HEK293 (cell line): ENCODE data around the gene CHRNA5.

Experiments
- CTCF ChIA-PET: fragments of 350-600 bp; formaldehyde crosslinking; extraction: SDS; loops from one replicate; lab custom pipeline; 2021; ENCODE audit warnings: antibody characterized with exemption; lab: Yijun Ruan, JAX
- POLR2A ChIA-PET: fragments of 300-600 bp; formaldehyde crosslinking; extraction: SDS; loops from one replicate; lab custom pipeline; 2020; ENCODE audit warnings: antibody characterized with exemption, inconsistent platforms; lab: Yijun Ruan, JAX
- H3K27ac ChIP-seq: fragments of 200-500 bp; sonication (Bioruptor generic); 2 replicates; pipeline ENCODE4 v1.5.1; 2014; ENCODE audit warnings: low read depth, low read length, control low read depth, inconsistent platforms; ENCODE audit errors: extremely low read depth
- H3K36me3 ChIP-seq, 2 experiments: fragments of 200-500 bp in 1 of 2; sonication (Bioruptor generic) in 1 of 2; 1 replicate in 1 of 2; 2 replicates in 1 of 2; pipeline ENCODE4 v1.5.1; 2014 to 2017; ENCODE audit warnings: inconsistent platforms in 2 of 2, low read length in 2 of 2; ENCODE audit not compliant: control insufficient read depth in 2 of 2, insufficient read depth in 1 of 2
- H3K4me1 ChIP-seq: fragments of 200-500 bp; sonication (Bioruptor generic); 2 replicates; pipeline ENCODE4 v1.5.1; 2014; ENCODE audit warnings: mild to moderate bottlenecking, low read length, inconsistent platforms; ENCODE audit not compliant: control insufficient read depth, insufficient read depth
- H3K4me3 ChIP-seq: 2 replicates; pipeline ENCODE4 v1.5.1; 2011; ENCODE audit warnings: low read depth, mild to moderate bottlenecking, control low read depth, low read length, moderate library complexity
- H3K9me3 ChIP-seq: fragments of 200-500 bp; sonication (Bioruptor generic); 2 replicates; pipeline ENCODE4 v1.5.1; 2014; ENCODE audit warnings: low read depth, low read length, inconsistent platforms; ENCODE audit not compliant: control insufficient read depth, insufficient read depth
- BCL6B ChIP-seq: fragments of 450-650 bp; formaldehyde crosslinking; IDR thresholded peaks from 2 replicates; pipeline ENCODE4 v1.5.1; 2017; ENCODE audit warnings: missing biosample characterization, missing genetic modification characterization
- PATZ1 ChIP-seq: fragments of 450-650 bp; formaldehyde crosslinking; IDR thresholded peaks from 2 replicates; pipeline ENCODE4 v1.5.1; 2016; ENCODE audit warnings: missing biosample characterization, missing genetic modification characterization
- PRDM1 ChIP-seq: fragments of 450-650 bp; formaldehyde crosslinking; IDR thresholded peaks from 2 replicates; pipeline ENCODE4; 2016; ENCODE audit warnings: missing biosample characterization, missing genetic modification characterization
- SALL2 ChIP-seq: fragments of 450-650 bp; formaldehyde crosslinking; IDR thresholded peaks from 2 replicates; pipeline ENCODE4 v1.5.0; 2017; ENCODE audit warnings: missing biosample characterization, mild to moderate bottlenecking, missing genetic modification characterization, borderline replicate concordance
- YY2 ChIP-seq: fragments of 450-650 bp; formaldehyde crosslinking; IDR thresholded peaks from 2 replicates; pipeline ENCODE4 v1.5.1; 2016; ENCODE audit warnings: missing biosample characterization, missing genetic modification characterization
- ZBTB17 ChIP-seq: fragments of 450-650 bp; formaldehyde crosslinking; IDR thresholded peaks from 2 replicates; pipeline ENCODE4 v1.5.1; 2016; ENCODE audit warnings: missing biosample characterization, missing genetic modification characterization
- ZBTB44 ChIP-seq: fragments of 450-650 bp; IDR thresholded peaks from 2 replicates; pipeline ENCODE4 v1.5.1; 2018; ENCODE audit warnings: missing biosample characterization, mild to moderate bottlenecking, missing genetic modification characterization
- ZBTB48 ChIP-seq: fragments of 450-650 bp; formaldehyde crosslinking; IDR thresholded peaks from 2 replicates; pipeline ENCODE4 v1.5.1; 2016; ENCODE audit warnings: missing biosample characterization, missing genetic modification characterization
- ZFP37 ChIP-seq: fragments of 450-650 bp; formaldehyde crosslinking; IDR thresholded peaks from 2 replicates; pipeline ENCODE4 v1.5.1; 2016; ENCODE audit warnings: missing biosample characterization, missing genetic modification characterization
- ZNF16 ChIP-seq: fragments of 450-650 bp; formaldehyde crosslinking; IDR thresholded peaks from 2 replicates; pipeline ENCODE4 v1.5.1; 2016; ENCODE audit warnings: low read depth, missing biosample characterization, missing genetic modification characterization
- ZNF169 ChIP-seq: fragments of 450-650 bp; formaldehyde crosslinking; IDR thresholded peaks from 2 replicates; pipeline ENCODE4 v1.5.1; 2016; ENCODE audit warnings: missing biosample characterization, missing genetic modification characterization
- ZNF248 ChIP-seq: fragments of 450-650 bp; formaldehyde crosslinking; IDR thresholded peaks from 2 replicates; pipeline ENCODE4 v1.5.1; 2017; ENCODE audit warnings: missing biosample characterization, missing genetic modification characterization
- ZNF335 ChIP-seq: fragments of 450-650 bp; formaldehyde crosslinking; conservative IDR thresholded peaks from 2 replicates; pipeline ENCODE4 v1.5.1; 2016; ENCODE audit warnings: missing biosample characterization, missing genetic modification characterization
- ZNF416 ChIP-seq: fragments of 450-650 bp; formaldehyde crosslinking; IDR thresholded peaks from 2 replicates; pipeline ENCODE4 v1.5.1; 2016; ENCODE audit warnings: missing biosample characterization, missing genetic modification characterization
- ZNF544 ChIP-seq: fragments of 450-650 bp; formaldehyde crosslinking; IDR thresholded peaks from 2 replicates; pipeline ENCODE4 v1.5.0; 2017; ENCODE audit warnings: missing biosample characterization, missing genetic modification characterization
- ZNF580 ChIP-seq: fragments of 450-650 bp; formaldehyde crosslinking; IDR thresholded peaks from 2 replicates; pipeline ENCODE4 v1.5.1; 2016; ENCODE audit warnings: missing biosample characterization, missing genetic modification characterization
- ZNF621 ChIP-seq: fragments of 450-650 bp; formaldehyde crosslinking; IDR thresholded peaks from 2 replicates; pipeline ENCODE4 v1.5.1; 2017; ENCODE audit warnings: missing biosample characterization, missing genetic modification characterization
- ZNF626 ChIP-seq: fragments of 450-650 bp; sonication (Bioruptor Pico); formaldehyde crosslinking; IDR thresholded peaks from 2 replicates; pipeline ENCODE4 v1.5.1; 2018; ENCODE audit warnings: missing biosample characterization, missing genetic modification characterization, inconsistent platforms
- ZNF670 ChIP-seq: fragments of 450-650 bp; formaldehyde crosslinking; IDR thresholded peaks from 2 replicates; pipeline ENCODE4 v1.5.1; 2016; ENCODE audit warnings: missing biosample characterization, missing genetic modification characterization, low read depth
- ZNF692 ChIP-seq: fragments of 450-650 bp; formaldehyde crosslinking; IDR thresholded peaks from 2 replicates; pipeline ENCODE4 v1.5.1; 2016; ENCODE audit warnings: missing biosample characterization, missing genetic modification characterization
- ZNF785 ChIP-seq: fragments of 450-650 bp; formaldehyde crosslinking; IDR thresholded peaks from 2 replicates; pipeline ENCODE4 v1.5.1; 2016; ENCODE audit warnings: missing biosample characterization, missing genetic modification characterization
- ZXDB ChIP-seq: fragments of 450-650 bp; formaldehyde crosslinking; IDR thresholded peaks from 2 replicates; pipeline ENCODE4 v1.5.1; 2016; ENCODE audit warnings: missing biosample characterization, missing genetic modification characterization

Gene CHRNA5

GRCh38 chr15:78536134-78536533, 29.2 kb upstream of the CHRNA5 start (continued):
- TF ChIP-seq YY2 (tag by site-specific recombination) (0 out of 2 replicates have a peak, but pooled peaks have one; percentile 36), ZNF785 (tag by site-specific recombination) (peak; percentile 83; the same call in 1 of the 2 replicates), ZNF544 (tag by site-specific recombination) (0 out of 2 replicates have a peak, but pooled peaks have one; percentile 76), ZBTB48 (tag by site-specific recombination) (peak; percentile 87), ZNF248 (tag by site-specific recombination) (peak; percentile 70; the same call in 1 of the 2 replicates), ZXDB (peak; percentile 70; the same call in 1 of the 2 replicates), ZNF626 (no peak), PATZ1 (tag by site-specific recombination) (peak; percentile 47; the same call in 1 of the 2 replicates), ZNF416 (tag by site-specific recombination) (peak; percentile 80; the same call in 1 of the 2 replicates), ZNF621 (tag by site-specific recombination) (peak; percentile 95; the same call in 1 of the 2 replicates), ZNF692 (tag by site-specific recombination) (peak; percentile 94), SALL2 (tag by site-specific recombination) (peak; percentile 81; the same call in 1 of the 2 replicates), ZFP37 (tag by site-specific recombination) (0 out of 2 replicates have a peak, but pooled peaks have one; percentile 40), PRDM1 (tag by site-specific recombination) (peak; percentile 85)

GRCh38 chr15:78537266-78537905, 27.9 kb upstream of the CHRNA5 start:
- TF ChIP-seq ZNF335 (tag by site-specific recombination): peak; percentile 61
- TF ChIP-seq PATZ1 (tag by site-specific recombination): no peak
- no peaks in the 10 kb centered on the region for H3K9me3 ChIP-seq
- no peak overlapping the region for H3K4me3 ChIP-seq
- H3K36me3 ChIP-seq: peaks cover 7 to 10% of the 10 kb centered on the region in 2 experiments; a peak in 2 of 3 replicates
- CTCF ChIA-PET: interaction anchor here (0.5 kb wide), 1 partner anchor 229 kb away, joined by 3 read pairs; no protein-coding TSS in a partner anchor
- POLR2A ChIA-PET: interaction anchor here (1.0 kb wide), 1 partner anchor 28 kb away, joined by 3 read pairs; the partner anchor contains the start of gene CHRNA5
- H3K4me1 ChIP-seq: peaks cover 7% of the 10 kb centered on the region; the same call in 1 of the 2 replicates
- no peak overlapping the region for H3K27ac ChIP-seq

GRCh38 chr15:78538358-78538757, 27.0 kb upstream of the CHRNA5 start:
- H3K4me1 ChIP-seq: peaks cover 10% of the 10 kb centered on the region; the same call in 1 of the 2 replicates
- H3K4me3 ChIP-seq: no peak overlapping the region
- no peak overlapping the region for H3K27ac ChIP-seq
- CTCF ChIA-PET: no interaction called here
- H3K9me3 ChIP-seq: no peaks in the 10 kb centered on the region
- H3K36me3 ChIP-seq: peaks cover 14 to 17% of the 10 kb centered on the region in 2 experiments
- POLR2A ChIA-PET: no interaction called here
- TF ChIP-seq BCL6B (no peak), ZNF670 (no peak), ZNF580 (tag by site-specific recombination) (no peak), ZNF169 (no peak), ZBTB17 (no peak), ZBTB44 (no peak), ZNF16 (tag by site-specific recombination) (no peak)
